Left renal cortex interstitium (tissue), 4 donors: ENCODE results near the gene PROSER3. TPM values are rescaled to one million over a fixed set of nuclear protein-coding genes. Genes with fewer than 3 reads are reported as not detected.
"Not testable (repeated sequence)": the region's sequence is repeated elsewhere in the genome, so short reads cannot be mapped to it uniquely, and the experiment has no call there.

ENCODE experiments used
- DNase-seq, 4 donors: peaks; one replicate each; pipeline ENCODE4 v3.0.0-alpha.2; 2013; ENCODE audit warnings: low read depth in 4 of 4, low spot score in 2 of 4, missing footprints in 1 of 4
- polyA plus RNA-seq, 4 donors: library from polyadenylated mRNA; unstranded; fragments of 120-200 nt; gene quantifications; one replicate each; pipeline ENCODE4 v1.2.1, GENCODE V29; 2013; ENCODE audit not compliant: insufficient read length in 4 of 4

PROSER3 gene
- polyA plus RNA-seq, 4 donors: 11.5 to 28.6 (median 18.2) TPM

DNA sequence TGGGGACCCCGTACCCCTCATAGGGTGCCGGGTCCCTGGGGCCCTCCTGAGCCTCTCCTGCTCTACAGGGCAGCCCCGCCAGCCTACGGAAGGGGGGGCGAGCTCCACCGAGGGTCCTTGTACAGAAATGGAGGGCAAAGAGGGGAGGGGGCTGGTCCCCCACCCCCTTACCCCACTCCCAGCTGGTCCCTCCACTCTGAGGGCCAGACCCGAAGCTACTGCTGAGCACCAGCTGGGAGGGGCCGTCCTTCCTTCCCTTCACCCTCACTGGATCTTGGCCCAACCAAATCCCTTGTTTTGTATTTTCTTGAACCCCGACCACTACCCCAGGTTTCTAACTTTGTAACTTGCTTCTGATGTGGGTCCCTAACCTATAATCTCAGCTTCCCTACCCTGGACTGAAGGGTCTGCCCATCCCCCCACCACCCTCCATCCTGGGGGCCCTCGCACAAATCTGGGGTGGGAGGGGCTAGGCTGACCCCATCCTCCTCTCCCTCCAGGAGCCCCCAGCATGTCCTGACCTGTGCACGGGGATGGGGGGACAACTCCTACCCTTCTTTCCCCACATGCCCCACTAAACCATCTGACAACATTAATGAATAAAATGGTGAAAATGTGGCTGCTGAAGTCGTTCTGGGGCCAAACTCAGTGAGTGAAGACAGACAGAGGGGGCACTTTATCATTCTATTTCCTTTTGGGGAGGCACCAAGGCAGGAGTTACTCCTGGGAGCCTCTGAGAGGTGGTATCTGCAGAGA lies 30.4 kb downstream of the PROSER3 start:
- no peak for DNase-seq

DNA sequence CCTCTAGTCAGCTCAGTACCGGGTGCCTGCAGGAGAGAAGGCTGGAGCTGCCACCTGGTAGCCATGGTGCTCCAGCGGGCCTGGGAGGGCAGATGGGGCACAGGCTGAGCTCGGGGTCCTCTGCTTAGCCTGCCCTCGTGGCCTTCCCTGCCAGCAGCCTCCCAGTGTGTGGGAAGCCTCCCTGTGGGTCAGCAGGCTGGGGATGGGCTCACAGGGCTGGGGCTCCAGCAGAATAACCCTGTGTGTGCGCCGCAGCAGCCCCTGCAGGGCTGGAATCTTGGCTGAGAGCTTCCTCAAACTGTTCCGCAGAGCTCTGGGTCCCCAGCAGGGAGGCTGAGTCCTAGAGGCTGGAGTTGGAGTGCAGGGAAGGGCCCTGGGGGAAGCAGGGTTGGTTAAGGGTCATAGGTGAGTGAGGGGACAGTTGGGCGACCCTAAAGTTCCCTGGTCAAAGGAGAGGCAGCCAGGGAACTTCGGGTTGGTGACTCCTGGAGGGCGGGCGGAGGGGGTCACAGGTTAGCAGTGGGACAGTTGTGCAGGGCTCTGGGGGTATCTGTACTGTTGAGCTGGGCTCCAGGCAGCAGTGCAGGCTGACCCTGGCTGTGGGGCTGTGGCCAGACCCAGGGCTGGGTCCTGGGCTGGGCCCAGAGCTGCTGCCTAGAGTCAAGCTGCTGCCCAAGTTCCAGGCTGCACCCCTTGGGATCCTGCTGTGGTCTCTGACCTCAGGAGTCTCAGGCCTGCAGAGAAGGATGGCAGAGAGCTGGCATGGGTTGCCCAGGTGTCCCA lies 31.4 kb downstream of the PROSER3 start:
- DNase-seq: no peak

DNA sequence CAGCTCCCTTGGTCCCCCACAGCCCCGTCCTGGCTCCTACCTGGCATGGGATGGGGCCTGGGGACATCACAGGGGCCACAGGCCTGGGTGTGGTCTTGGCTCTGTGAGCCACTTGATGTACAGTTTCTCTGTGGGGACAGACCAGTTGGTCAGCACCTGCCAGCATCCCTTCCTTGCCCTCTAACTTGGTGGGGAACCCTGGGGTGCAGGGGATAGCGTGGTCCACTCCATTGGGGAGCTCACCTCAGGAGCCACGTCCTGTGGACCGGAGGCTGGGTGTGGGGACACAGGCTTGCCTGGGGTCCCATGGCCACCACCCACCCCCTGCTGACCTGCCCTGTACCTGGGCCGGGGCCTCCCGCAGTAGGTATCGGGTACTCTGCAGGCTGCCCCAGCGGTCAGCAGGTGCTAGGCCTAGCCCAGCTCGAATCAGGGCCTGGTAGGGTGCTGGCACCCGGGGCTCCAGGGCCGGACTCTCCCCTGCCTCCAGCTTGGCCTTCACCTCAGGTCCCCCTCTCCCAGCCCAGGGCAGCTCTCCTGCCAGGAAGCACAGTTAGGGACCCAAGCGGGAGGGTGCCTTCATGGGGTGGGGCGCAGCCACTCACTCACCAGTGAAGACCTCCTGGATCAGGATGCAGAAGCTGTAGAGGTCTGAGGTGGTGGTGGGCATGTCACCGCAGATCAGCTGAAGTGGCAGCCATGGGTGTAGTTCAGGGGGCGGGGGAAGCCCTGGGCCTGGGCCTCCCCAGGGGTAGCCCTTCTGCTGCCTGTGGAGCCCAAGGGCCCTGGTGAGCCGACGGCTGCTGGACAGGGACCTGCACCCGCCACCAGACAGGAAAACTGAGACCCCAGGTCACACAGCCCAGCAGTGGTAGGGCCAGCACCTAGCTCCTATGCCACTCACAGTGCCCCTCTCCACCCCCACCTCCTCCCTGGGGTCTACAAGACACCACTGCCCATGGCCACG lies 32.3 kb downstream of the PROSER3 start:
- DNase-seq: no peak

DNA sequence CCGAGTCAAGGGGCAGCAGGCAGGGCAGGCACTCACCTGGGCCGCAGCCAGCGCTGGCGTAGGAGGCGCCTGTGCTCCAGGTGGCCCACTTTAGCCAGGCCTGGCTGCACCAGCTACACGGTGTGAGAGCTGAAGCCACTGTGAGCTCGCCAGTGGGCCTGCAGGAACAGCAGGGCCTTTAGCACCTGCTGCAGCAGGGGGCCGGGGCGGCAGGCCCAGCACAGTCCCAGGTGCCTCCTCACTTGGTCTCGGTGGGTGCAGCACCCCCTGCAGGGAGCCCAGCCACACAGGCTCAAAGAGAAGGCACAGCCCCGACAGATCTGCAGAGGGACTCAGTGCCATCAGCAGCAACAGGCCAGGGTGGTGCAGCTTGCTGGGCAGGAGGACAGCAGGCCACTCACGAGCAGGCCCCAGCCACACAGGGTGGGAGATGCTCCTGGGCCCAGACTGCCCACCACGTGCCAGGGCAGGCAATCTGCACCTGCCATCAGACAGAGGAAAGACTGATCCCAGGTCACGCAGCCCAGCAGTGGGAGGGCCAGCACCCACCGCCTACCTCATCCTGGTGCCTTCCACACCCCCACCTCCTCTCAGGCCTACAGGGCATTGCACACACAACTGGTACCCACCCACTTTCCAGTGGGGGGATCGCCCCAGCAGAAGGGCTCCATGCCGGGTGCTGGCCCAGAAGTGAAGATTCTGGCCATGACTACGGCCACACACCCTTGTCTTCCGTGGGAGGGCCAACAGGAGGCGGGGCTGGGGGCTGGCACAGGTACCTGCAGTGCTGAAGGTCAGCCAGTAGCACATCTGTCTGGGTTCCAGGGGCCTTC lies 33.2 kb downstream of the PROSER3 start:
- DNase-seq: no peak

DNA sequence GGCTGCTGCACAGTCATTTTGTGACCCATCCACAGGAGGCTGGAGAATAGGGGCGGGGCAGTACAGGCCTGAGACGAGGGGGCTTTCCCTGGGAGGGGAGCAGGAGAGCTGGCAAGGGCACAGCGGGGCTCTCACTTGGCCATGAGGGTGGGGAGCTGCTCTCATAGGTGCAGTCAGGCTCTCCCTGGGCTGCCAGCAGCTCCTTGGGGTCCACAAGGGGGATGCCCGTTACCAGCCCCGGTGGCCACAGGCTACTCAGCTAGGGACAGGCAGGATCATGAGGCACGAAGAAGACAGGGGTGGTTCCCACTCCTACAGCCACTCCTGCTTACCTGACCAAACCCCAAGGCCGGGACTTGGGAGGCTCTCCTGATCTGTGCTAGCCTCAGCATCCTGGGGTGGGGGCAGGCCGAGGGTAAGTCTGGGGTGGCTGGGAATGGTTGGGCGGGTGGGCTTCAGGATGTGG lies 33.9 kb downstream of the PROSER3 start:
- no peak for DNase-seq

DNA sequence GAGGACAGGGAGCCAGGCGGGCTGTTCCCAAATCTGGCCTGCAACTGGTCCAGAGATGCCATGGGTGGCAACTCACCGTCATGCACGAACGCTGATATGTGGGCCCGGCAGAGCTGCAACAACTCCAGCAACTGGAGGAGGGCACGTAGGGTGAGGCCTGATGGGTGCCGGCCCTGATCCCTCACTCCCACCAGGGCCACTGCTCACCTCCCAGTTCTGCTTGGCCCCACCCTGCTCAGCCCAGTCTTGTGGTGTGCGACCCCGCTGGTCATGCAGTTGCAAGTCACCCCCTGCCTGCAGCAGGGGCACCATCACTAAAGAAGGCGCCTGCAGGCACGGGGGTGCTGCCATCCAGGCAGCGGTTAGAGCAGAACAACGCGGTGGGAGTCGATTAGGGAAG lies 34.3 kb downstream of the PROSER3 start:
- no peak for DNase-seq

DNA sequence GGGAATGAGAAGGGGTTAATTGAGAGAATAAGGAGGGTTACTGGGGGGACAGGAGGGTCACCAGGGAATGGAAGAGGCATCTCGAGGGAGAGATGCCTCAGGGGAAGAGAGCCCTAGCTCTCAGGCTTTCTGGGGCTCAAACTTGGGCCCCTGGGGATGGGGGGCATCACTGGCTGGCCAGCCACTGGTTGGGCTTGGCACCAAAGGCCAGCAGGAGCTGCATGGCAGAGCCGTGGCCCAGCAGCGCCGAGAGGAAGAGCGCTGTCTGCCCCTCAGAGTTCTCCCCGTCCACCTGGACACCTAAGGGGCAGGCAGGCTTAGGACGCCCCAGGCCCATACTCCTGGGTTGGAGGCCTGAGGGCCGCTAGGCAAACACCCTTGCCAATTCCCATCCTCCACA lies 34.9 kb downstream of the PROSER3 start:
- no peak for DNase-seq

DNA sequence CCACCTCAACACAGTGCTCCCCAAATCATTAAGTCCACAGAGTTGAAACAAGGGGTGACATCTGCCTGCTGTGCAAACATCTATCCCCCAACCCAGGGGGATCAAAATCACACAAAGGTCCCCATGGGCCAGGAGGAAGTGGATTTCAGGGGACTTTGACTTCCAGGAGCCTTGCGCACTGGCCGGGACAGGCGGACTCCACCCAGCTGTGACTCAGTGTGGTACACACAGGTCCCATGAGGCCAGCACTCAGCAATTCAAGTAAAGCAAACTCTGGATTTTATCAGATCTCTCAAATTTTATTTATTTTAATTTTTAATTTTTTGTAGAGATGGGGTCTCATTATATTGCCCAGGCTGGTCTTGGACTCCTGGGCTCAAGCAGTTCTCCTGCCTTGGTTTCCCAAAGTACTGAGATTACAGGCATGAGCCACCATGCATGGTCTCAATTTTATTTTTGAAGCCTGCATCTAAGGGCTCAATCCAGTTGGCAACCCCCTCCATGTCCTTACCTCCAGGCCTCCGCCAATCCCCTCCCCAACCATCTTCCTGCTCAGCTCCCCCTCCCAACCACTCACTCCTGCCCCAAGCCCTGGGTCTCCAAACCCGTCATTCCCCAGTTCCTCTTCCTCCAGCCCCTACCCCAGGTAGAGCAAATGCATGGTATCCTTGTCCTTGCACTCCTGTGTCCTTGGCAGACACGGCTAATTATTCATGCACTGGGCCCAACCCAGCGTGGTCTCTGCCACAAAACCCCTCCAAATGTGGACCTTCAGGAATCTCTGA lies 35.6 kb downstream of the PROSER3 start:
- no peak for DNase-seq

DNA sequence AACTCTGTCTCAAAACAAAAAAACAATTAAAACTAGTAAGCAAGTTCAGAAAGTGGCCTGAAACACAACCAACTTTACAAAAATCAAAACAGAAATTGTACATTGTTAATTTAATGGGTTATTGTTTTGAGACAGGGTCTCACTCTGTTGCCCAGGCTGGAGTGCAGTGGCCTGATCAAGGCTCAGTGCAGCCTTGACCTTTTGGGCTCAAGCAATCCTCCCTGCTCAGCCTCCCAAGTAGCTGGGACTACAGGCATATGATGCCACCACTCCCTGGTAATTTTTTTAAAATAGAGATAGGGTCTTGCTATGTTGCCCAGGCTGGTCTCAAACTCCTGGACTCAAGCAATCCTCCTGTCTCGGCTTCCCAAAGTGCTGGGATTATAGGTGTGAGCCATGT lies 37.6 kb downstream of the PROSER3 start:
- not testable (repeated sequence) for DNase-seq

DNA sequence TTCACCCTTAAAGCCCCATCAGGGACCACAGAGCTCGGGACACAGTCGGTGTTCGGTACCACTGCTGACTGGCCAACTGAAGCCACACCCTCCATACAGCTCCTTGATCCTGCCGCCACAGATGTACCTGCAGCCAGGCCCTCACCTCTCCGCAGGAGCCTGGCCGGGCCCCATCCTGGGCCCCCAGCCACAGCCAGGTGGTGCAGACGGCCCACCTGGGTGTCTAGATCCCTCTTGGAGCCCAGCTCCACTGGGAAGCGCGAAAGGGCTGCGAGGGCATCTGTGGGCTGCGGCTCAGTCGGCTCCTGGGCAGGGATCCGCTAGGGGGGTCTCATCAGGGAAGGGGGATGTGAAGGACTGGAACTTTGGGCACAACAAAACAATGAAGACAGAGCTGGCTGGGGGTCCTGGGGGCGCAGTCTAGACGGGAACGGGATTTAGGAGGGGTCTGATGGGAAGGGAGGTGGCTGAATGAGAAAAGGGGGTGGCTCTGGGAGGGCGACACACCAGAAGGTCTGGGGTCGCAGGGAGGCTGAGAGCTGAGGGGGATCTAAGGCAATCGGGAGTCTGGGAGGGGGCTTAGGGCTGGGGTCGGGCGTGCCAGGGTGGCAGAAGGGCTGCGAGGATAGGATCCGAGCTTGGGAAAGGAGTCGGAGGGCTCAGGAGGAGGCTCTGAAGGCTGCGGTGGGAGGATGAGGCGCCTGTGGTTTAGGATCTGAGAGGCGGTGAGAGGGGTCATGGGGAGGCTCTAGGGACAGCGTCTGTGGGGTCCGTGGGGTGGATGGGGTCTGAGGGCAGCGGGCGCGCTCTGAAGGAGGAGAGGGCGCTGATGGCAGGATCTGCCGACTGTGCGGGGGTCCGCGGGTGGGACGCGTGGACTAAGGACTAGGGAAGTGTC lies 38.9 kb downstream of the PROSER3 start:
- no peak for DNase-seq

DNA sequence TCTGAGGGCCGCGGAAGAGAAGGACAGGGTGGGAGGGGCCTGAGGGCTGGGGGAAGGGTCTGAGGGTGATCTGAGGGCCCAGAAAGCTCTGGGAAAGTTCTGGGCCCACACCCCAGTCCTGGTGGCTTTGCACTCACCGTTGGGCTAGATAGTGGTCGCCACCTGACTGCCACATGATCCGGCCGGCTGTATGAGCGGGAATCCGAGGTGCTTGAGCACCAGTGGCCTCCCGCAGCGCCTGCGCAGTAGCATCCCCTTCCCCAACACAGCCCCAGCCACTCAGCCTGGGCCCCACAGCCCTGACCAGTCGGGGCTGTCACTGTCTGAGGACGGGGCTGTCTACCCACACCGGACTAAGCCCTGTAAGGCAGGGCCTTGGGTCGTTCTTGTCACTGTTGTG lies 39.7 kb downstream of the PROSER3 start:
- DNase-seq: no peak

DNA sequence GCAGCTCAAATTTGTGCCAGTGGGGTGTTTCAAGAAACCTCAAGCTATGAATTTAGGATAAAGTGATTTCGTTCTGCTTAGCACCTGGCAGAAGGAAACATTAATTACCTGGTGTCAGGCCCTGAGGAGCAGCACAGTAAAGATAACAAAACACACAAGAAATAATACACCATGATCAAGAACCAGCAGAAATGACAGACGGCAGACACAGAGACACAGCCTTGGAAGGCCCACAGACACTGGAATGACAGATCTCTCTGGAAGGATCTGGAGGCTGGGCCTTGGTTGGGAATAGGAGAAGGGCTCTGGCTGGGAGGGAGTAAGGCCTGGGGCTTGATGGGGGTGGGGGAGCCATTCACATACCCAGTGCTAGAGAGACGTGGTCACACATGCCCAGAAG lies 43.9 kb downstream of the PROSER3 start:
- no peak for DNase-seq

DNA sequence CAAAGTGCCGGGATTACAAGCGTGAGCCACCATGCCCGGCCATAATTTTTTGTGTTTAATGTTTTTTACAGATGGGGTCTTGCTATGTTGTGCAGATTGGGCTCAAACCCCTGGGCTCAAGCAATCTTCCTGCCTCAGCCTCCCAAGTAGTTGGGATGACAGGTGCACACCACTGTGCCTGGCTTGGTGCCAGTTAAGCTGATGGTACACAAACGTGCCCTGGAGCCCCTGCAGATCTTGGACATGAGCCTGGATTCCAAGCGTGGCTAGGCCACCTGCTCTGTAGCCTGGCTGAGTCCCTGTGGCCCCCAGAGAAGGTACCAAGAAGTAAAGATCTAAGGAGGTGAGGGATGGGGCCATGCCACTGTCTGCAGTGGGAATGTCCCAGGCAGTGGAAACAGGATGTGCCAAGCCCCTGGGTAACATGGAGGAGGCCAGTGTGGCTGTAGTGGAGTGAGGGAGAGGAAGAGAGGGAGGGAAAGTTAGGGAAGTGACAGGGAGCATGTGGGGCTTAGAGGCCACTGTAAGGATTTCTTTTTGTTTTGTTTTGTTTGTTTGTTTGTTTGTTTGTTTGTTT lies 47.6 kb downstream of the PROSER3 start:
- DNase-seq: no peak

DNA sequence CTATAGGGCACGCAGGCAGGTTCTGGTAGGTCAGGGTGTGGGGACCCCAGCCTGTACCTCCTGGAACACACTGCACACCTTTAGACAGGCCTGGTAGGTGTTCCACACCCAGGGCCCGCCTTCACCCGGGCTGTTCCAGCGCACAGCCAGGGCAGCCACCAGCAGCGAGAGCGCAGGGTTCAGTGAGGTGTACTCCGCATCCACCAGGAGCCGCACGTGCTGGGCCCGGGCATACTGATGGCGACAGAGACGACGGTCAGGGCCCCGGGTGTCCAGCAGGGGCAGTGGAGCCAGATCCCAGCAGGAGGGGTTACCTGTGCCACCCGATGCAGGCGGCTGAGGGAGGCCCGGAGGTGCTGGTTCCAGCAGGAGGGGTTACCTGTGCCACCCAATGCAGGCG lies 48.6 kb downstream of the PROSER3 start:
- no peak for DNase-seq

DNA sequence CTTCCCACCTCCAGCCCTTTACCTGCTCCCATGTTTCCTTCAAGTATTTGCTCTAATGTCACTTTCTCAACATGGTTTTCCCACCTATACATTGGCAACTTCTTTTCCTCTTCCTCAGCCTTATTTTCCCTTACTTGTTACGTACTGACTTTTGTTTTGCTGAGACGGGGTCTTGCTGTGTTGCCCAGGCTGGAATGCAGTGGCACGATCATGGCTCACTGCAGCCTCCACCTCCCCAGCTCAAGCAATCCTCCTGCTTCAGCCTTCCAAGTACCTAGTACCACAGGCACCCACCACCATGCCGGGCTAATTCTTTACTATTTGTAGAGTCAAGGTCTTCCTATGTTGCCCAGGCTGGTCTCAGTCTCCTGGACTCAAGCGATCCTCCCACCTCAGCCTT lies 49.7 kb downstream of the PROSER3 start:
- DNase-seq: no peak

DNA sequence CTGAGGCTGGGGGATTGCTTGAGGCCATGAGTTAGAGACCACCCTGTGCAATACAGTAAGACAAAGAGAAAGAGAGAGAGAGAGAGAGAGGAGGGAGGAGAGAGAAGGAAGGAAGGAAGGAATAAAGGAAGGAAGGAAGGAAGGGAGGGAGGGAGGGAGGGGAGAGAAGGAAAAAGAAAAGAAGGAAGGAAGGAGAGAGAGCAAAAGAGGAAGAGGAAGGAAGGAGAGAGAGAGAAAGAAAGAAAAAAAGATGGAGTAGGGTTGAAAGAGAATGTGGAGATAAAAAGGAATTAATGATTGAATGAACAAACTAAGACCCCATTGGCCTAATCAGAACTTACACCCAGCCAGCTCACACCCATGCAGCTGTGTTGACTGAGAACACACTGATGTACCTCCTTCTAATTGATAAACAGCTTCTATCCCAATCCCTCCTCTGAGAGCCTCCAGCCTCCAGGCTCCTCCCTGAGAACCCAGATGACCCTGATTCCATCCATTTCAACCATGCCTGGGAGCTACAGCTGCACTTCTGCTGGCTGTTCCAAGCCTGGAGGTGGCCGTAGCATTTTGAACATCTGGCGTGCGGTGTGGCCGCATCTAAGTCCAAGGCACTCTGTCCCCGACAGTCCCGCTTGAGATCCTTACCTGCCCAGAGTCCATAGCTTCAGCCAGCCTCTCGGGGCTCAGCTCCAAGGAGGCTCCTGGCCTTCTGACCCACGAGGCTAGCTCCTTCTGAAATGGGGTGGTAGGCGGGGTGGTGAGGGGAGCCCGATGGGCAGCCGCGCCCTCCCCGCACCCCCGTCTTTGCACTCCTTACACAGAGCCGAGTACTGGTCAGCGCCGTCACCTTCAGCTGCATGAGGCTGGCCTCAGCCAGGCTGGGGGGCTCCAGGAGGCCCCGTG lies 53.6 kb downstream of the PROSER3 start:
- no peak for DNase-seq
